ENCODE measurements around the gene FHOD3.
"Not testable (repeated sequence)": the region's sequence is repeated elsewhere in the genome, so short reads cannot be mapped to it uniquely, and the experiment has no call there.

Gene FHOD3

DNA sequence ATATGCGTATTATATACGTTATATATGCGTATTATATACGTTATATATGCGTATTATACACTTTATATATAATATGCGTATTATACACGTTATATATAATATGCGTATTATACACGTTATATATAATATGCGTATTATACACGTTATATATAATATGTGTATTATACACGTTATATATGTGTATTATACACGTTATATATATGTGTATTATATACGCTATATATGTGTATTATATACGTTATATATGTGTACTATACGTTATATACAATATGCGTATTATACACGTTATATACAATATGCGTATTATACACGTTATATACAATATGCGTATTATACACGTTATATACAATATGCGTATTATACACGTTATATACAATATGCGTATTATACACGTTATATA lies 465.5 kb downstream of the FHOD3 start:
- H3K27me3 ChIP-seq (replicated peaks in 2 of 5; ENCODE audit: control insufficient read depth in 4 of 5, insufficient read depth in 5 of 5, low read length in 4 of 5); H3K9me3 ChIP-seq (ENCODE audit: control extremely low read depth in 1 of 5, control insufficient read depth in 4 of 5, insufficient read depth in 2 of 5, low read depth in 1 of 5, low read length in 4 of 5); H3K27ac ChIP-seq (ENCODE audit: insufficient read depth in 1 of 2, low read depth in 1 of 2, low read length in 2 of 2, poor library complexity in 1 of 2, severe bottlenecking in 2 of 2); H3K4me3 ChIP-seq (ENCODE audit: control insufficient read depth in 1 of 7, extremely low read depth in 1 of 7, insufficient read depth in 4 of 7, low read depth in 2 of 7, low read length in 6 of 7); POLR2A ChIA-PET; DNase-seq; H3K36me3 ChIP-seq (ENCODE audit: control insufficient read depth in 4 of 4, insufficient read depth in 4 of 4, low read length in 3 of 4); CTCF ChIA-PET; H3K4me1 ChIP-seq (ENCODE audit: control extremely low read depth in 1 of 4, control insufficient read depth in 4 of 4, insufficient read depth in 4 of 4, low read length in 3 of 4): not testable (repeated sequence)
- WGBS (ENCODE audit: insufficient coverage), result no CpG with 5 or more reads among the region's 26 CpGs

DNA sequence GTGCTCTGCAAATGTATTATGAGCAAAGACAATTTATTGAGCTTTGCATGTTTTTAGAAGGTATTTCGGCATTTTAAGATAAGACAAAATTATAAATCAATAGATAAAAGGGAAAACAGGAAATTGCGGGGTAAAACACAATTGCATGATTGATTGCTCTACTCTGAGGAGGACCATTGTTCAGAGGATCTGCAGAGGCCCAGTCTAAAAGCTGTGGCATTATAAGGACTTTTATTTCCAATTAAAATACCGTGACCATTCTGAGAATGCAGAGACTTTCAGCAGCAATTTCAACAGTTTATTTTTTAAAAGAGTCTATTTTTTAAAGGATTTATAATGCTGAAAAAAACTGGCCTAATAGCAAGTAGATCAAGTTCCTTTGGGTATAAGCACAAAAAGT lies 469.3 kb downstream of the FHOD3 start:
- no peak overlapping the region for H3K27ac ChIP-seq (ENCODE audit: insufficient read depth in 1 of 2, low read depth in 1 of 2, low read length in 2 of 2, poor library complexity in 1 of 2, severe bottlenecking in 2 of 2)
- no peaks in the 10 kb centered on the region for H3K9me3 ChIP-seq (ENCODE audit: control extremely low read depth in 1 of 5, control insufficient read depth in 4 of 5, insufficient read depth in 2 of 5, low read depth in 1 of 5, low read length in 4 of 5)
- DNase-seq, result no peak
- ChIA-PET CTCF (no interaction called here), POLR2A (no interaction called here)
- no peaks in the 10 kb centered on the region for H3K36me3 ChIP-seq (ENCODE audit: control insufficient read depth in 4 of 4, insufficient read depth in 4 of 4, low read length in 3 of 4)
- WGBS (ENCODE audit: insufficient coverage), result 80% methylated on average over 1 of the region's 3 CpGs
- no peaks in the 10 kb centered on the region for H3K27me3 ChIP-seq (replicated peaks in 2 of 5; ENCODE audit: control insufficient read depth in 4 of 5, insufficient read depth in 5 of 5, low read length in 4 of 5)
- H3K4me3 ChIP-seq (ENCODE audit: control insufficient read depth in 1 of 7, extremely low read depth in 1 of 7, insufficient read depth in 4 of 7, low read depth in 2 of 7, low read length in 6 of 7), result no peak overlapping the region
- peaks cover 0 to 8% (median 3%) of the 10 kb centered on the region in 4 experiments for H3K4me1 ChIP-seq (ENCODE audit: control extremely low read depth in 1 of 4, control insufficient read depth in 4 of 4, insufficient read depth in 4 of 4, low read length in 3 of 4)

DNA sequence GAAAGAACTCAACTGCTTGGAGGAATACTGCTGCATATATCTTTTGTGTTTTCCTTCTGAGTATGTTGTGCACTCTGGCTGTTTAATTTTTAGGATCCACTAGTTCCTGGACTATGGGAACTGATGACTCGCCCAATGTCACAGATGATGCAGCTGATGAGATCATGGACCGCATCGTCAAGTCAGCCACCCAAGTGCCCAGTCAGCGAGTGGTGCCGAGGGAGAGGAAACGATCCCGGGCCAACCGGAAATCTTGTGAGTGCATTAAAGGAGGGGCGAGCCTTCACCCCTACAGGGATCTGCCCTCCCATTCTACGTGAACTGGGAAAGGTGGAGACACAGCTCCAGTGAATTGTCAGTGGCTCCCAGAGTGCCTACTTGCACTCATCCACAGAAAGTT lies 471.7 kb downstream of the FHOD3 start:
- Histone ChIP-seq H3K4me1 (ENCODE audit: control extremely low read depth in 1 of 4, control insufficient read depth in 4 of 4, insufficient read depth in 4 of 4, low read length in 3 of 4) (peaks cover 0 to 8% (median 3%) of the 10 kb centered on the region in 4 experiments), H3K27ac (ENCODE audit: insufficient read depth in 1 of 2, low read depth in 1 of 2, low read length in 2 of 2, poor library complexity in 1 of 2, severe bottlenecking in 2 of 2) (no peak overlapping the region), H3K9me3 (ENCODE audit: control extremely low read depth in 1 of 5, control insufficient read depth in 4 of 5, insufficient read depth in 2 of 5, low read depth in 1 of 5, low read length in 4 of 5) (no peaks in the 10 kb centered on the region), H3K36me3 (ENCODE audit: control insufficient read depth in 4 of 4, insufficient read depth in 4 of 4, low read length in 3 of 4) (no peaks in the 10 kb centered on the region), H3K27me3 (replicated peaks in 2 of 5; ENCODE audit: control insufficient read depth in 4 of 5, insufficient read depth in 5 of 5, low read length in 4 of 5) (no peaks in the 10 kb centered on the region), H3K4me3 (ENCODE audit: control insufficient read depth in 1 of 7, extremely low read depth in 1 of 7, insufficient read depth in 4 of 7, low read depth in 2 of 7, low read length in 6 of 7) (no peak overlapping the region)
- ChIA-PET CTCF (interaction anchor here (0.7 kb wide), 1 partner anchor 18 kb away, joined by 3 read pairs; no protein-coding TSS in a partner anchor), POLR2A (no interaction called here)
- WGBS (ENCODE audit: insufficient coverage), result 97% methylated on average over 10 of the region's 10 CpGs
- DNase-seq, result no peak

DNA sequence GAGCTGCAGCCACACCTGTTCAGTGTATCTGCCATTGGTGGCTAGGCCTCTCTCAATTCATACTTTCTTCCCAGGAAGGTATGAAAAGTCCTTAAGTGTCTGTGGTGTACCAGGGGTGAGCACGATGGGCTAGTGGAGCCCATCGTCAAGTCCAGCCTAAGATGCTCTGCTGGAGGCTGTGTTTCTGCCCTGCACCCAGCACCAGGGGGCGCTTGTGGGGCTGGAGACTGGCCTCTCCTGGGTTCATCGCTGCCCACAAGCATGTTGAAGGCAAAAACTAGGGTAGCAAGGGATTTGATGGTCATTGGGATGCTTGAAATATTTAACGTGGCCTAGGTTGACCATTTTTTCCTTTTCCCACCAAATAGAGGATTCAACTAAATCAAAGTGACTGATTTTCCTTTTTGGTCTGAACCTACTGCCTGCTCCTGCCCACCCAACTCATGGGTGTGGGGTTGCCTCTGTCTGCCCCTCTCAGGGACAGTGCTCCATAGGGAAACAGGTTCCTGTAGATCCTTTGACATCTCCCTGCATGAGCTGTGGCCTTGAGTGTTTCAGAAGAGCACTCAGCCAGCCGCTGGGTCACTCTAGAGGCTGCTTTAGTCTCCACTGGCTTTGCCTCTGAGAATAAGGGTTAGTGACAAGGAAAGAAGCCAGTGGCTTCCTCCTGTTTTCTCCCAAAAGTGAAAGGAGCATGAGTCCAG lies 472.2 kb downstream of the FHOD3 start:
- Histone ChIP-seq H3K4me3 (ENCODE audit: control insufficient read depth in 1 of 7, extremely low read depth in 1 of 7, insufficient read depth in 4 of 7, low read depth in 2 of 7, low read length in 6 of 7) (no peak overlapping the region), H3K9me3 (ENCODE audit: control extremely low read depth in 1 of 5, control insufficient read depth in 4 of 5, insufficient read depth in 2 of 5, low read depth in 1 of 5, low read length in 4 of 5) (no peaks in the 10 kb centered on the region), H3K36me3 (ENCODE audit: control insufficient read depth in 4 of 4, insufficient read depth in 4 of 4, low read length in 3 of 4) (no peaks in the 10 kb centered on the region), H3K27ac (ENCODE audit: insufficient read depth in 1 of 2, low read depth in 1 of 2, low read length in 2 of 2, poor library complexity in 1 of 2, severe bottlenecking in 2 of 2) (no peak overlapping the region), H3K27me3 (replicated peaks in 2 of 5; ENCODE audit: control insufficient read depth in 4 of 5, insufficient read depth in 5 of 5, low read length in 4 of 5) (no peaks in the 10 kb centered on the region), H3K4me1 (ENCODE audit: control extremely low read depth in 1 of 4, control insufficient read depth in 4 of 4, insufficient read depth in 4 of 4, low read length in 3 of 4) (peaks cover 0 to 8% (median 3%) of the 10 kb centered on the region in 4 experiments)
- WGBS (ENCODE audit: insufficient coverage), result 100% methylated on average over 1 of the region's 6 CpGs
- POLR2A ChIA-PET, result no interaction called here
- DNase-seq, result no peak
- CTCF ChIA-PET, result interaction anchor here (0.7 kb wide), 1 partner anchor 18 kb away, joined by 3 read pairs; no protein-coding TSS in a partner anchor

- POLR2A ChIA-PET, result no interaction called here
- Histone ChIP-seq H3K36me3 (ENCODE audit: control insufficient read depth in 4 of 4, insufficient read depth in 4 of 4, low read length in 3 of 4) (no peaks in the 10 kb centered on the region), H3K27me3 (replicated peaks in 2 of 5; ENCODE audit: control insufficient read depth in 4 of 5, insufficient read depth in 5 of 5, low read length in 4 of 5) (no peaks in the 10 kb centered on the region), H3K4me3 (ENCODE audit: control insufficient read depth in 1 of 7, extremely low read depth in 1 of 7, insufficient read depth in 4 of 7, low read depth in 2 of 7, low read length in 6 of 7) (no peak overlapping the region), H3K27ac (ENCODE audit: insufficient read depth in 1 of 2, low read depth in 1 of 2, low read length in 2 of 2, poor library complexity in 1 of 2, severe bottlenecking in 2 of 2) (no peak overlapping the region), H3K9me3 (ENCODE audit: control extremely low read depth in 1 of 5, control insufficient read depth in 4 of 5, insufficient read depth in 2 of 5, low read depth in 1 of 5, low read length in 4 of 5) (no peaks in the 10 kb centered on the region), H3K4me1 (ENCODE audit: control extremely low read depth in 1 of 4, control insufficient read depth in 4 of 4, insufficient read depth in 4 of 4, low read length in 3 of 4) (peaks cover 0 to 8% (median 3%) of the 10 kb centered on the region in 4 experiments)
- WGBS (ENCODE audit: insufficient coverage), result 92% methylated on average over 2 of the region's 3 CpGs
- DNase-seq, result no peak
- CTCF ChIA-PET, result no interaction called here
Observed at GRCh38 chr18:36770315-36770946, 472.9 kb downstream of the FHOD3 start.

DNA sequence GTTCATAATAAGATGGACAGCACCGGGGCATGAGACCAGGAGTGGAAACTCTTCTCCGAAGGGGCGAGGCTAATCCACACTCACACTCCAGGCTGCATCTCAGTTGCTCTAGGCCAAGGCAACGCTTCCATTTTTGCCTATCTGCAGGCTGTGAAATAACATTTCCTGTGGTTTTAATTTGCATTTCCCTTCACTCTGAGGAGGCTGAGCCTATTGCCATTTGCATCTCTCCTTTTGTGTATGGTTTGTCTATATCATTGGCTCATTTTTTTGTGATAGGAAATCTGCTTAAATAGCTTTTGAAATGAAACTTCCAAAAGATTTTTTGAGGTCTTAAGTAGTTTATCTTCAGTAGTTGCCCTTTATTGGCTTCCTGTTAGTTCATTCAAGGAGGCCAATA lies 473.7 kb downstream of the FHOD3 start:
- Histone ChIP-seq H3K4me1 (ENCODE audit: control extremely low read depth in 1 of 4, control insufficient read depth in 4 of 4, insufficient read depth in 4 of 4, low read length in 3 of 4) (peaks cover 0 to 8% (median 3%) of the 10 kb centered on the region in 4 experiments), H3K27me3 (replicated peaks in 2 of 5; ENCODE audit: control insufficient read depth in 4 of 5, insufficient read depth in 5 of 5, low read length in 4 of 5) (no peaks in the 10 kb centered on the region), H3K36me3 (ENCODE audit: control insufficient read depth in 4 of 4, insufficient read depth in 4 of 4, low read length in 3 of 4) (no peaks in the 10 kb centered on the region), H3K9me3 (ENCODE audit: control extremely low read depth in 1 of 5, control insufficient read depth in 4 of 5, insufficient read depth in 2 of 5, low read depth in 1 of 5, low read length in 4 of 5) (no peaks in the 10 kb centered on the region), H3K4me3 (ENCODE audit: control insufficient read depth in 1 of 7, extremely low read depth in 1 of 7, insufficient read depth in 4 of 7, low read depth in 2 of 7, low read length in 6 of 7) (no peak overlapping the region), H3K27ac (ENCODE audit: insufficient read depth in 1 of 2, low read depth in 1 of 2, low read length in 2 of 2, poor library complexity in 1 of 2, severe bottlenecking in 2 of 2) (no peak overlapping the region)
- ChIA-PET POLR2A (no interaction called here), CTCF (no interaction called here)
- peak in 2 of 3 donors; percentile 1 to 4 for DNase-seq
- WGBS (ENCODE audit: insufficient coverage), result 57% methylated on average over 2 of the region's 4 CpGs

DNA sequence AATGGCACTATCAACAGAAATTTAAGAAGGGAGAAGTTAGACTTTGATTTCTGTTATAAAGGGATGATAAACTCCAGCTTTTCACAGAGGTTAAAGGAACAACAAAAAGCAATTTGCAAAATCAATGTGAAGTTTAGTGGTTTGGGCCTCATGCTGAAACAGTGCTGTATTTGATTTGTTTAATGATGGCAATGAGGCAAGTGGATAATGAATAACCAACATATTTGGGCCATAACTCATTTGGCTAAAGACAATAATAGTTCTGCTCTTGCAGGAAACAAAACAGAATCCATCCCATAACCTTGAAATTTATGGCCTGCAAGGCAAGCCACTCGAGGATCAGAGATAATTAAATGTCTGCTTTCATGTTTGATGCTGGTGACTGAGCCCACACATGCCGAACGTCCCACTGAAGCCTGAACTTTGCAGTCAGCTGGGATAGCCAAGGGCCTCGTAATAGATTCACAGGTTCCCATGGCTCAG lies 474.8 kb downstream of the FHOD3 start:
- no peak overlapping the region for H3K4me3 ChIP-seq (ENCODE audit: control insufficient read depth in 1 of 7, extremely low read depth in 1 of 7, insufficient read depth in 4 of 7, low read depth in 2 of 7, low read length in 6 of 7)
- WGBS (ENCODE audit: insufficient coverage), result 88% methylated on average over 4 of the region's 4 CpGs
- H3K9me3 ChIP-seq (ENCODE audit: control extremely low read depth in 1 of 5, control insufficient read depth in 4 of 5, insufficient read depth in 2 of 5, low read depth in 1 of 5, low read length in 4 of 5), result no peaks in the 10 kb centered on the region
- ChIA-PET POLR2A (no interaction called here), CTCF (no interaction called here)
- DNase-seq, result no peak
- no peaks in the 10 kb centered on the region for H3K27me3 ChIP-seq (replicated peaks in 2 of 5; ENCODE audit: control insufficient read depth in 4 of 5, insufficient read depth in 5 of 5, low read length in 4 of 5)
- H3K4me1 ChIP-seq (ENCODE audit: control extremely low read depth in 1 of 4, control insufficient read depth in 4 of 4, insufficient read depth in 4 of 4, low read length in 3 of 4), result peaks cover 0 to 8% (median 3%) of the 10 kb centered on the region in 4 experiments
- H3K36me3 ChIP-seq (ENCODE audit: control insufficient read depth in 4 of 4, insufficient read depth in 4 of 4, low read length in 3 of 4), result no peaks in the 10 kb centered on the region
- H3K27ac ChIP-seq (ENCODE audit: insufficient read depth in 1 of 2, low read depth in 1 of 2, low read length in 2 of 2, poor library complexity in 1 of 2, severe bottlenecking in 2 of 2), result no peak overlapping the region

All from common myeloid progenitor, CD34-positive (primary cell).